GM21717 (cell line): Measurements from ENCODE around the gene GABRG3.

Experiments used
- ATAC-seq: cut with Tn5 transposase; IDR thresholded peaks from one replicate; pipeline ENCODE4 v1.9.1; 2021; ENCODE audit warnings: mild to moderate bottlenecking, moderate library complexity; ENCODE audit not compliant: unreplicated experiment

Gene GABRG3

DNA sequence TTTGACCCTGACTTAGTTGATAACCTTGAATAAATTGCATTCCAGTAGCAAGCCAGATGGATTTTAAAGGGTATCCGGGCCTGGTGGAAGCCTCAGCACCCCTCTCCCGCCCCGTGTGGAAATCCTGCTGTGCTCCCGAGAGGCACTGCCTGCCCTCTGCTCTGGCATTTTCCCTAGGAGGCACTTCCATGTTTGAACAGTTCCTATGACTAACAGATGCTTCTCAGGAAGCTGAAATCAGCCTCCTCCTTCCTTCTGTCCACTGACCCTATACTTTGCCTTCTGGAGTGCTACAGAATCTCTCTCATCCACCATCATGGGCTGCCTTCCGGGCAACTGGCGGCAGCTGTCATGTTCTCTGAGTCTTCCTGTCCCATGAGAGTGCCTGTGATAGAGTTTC lies 90.8 kb downstream of the GABRG3 start:
- ATAC-seq: no peak

DNA sequence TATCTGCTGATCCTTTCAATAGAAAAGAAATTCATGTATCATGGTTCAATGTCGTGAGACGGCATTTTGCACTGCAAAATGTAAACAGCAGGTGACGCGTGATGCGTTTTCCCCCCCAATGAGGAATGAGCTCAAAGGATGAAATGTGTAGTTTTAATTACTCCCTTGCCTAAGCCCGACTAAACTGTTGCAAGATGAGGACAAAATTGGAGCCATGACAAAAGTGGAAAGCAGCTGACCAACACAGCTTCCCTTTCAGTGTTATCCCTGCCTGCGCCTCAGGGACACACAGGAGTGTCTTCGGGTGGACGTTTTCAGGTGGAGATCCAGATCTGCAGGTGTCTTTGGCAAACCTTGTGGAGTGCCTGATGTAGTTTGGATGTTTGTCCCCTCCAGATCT lies 92.0 kb downstream of the GABRG3 start:
- no peak for ATAC-seq

GRCh38 chr15:27064080-27064479 lies 93.1 kb downstream of the GABRG3 start:
- ATAC-seq: no peak

- ATAC-seq: no peak
Measured at GRCh38 chr15:27065151-27065550, 94.2 kb downstream of the GABRG3 start.

- no peak for ATAC-seq
Measured at GRCh38 chr15:27065785-27066184, 94.8 kb downstream of the GABRG3 start.

DNA sequence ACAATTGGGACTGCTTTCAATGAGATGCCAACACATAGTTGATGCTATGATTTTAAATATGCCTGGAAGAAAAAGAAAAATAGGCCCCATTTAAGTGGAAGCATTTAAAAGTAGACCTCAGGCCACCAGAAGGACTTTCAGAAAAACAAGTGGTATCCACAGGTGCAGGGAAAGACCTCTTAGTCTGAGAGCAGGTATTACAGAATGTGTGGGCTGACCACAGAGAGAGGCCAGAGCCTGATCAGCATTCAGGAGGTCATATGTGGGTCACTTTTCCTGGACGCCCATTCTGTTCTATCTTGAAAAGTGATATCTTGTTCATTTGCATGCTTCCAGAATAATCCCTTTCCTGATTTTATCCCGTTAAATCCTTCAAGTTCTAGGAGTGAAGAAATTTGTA lies 95.5 kb downstream of the GABRG3 start:
- no peak for ATAC-seq

GRCh38 chr15:27067175-27067574 lies 96.2 kb downstream of the GABRG3 start:
- no peak for ATAC-seq

DNA sequence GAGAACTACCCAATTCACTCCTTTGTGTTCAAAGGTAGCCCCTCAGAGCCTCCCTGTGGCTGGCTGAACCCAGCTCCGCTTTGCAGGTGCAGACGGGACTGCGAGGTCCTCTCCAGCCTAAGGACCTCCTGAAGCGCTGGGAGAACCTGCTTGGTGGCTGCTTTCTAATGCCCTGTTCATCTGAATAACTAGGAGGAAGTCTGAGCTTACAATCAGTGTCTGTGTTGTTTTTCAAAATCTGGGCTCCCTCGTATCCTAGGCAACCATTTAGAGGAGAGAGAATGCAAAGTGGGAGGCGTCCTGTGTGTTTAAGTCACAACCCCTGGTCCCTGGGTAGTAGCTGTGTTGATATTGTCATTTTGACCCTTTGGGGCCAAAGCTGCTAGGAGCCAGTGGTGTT lies 99.9 kb downstream of the GABRG3 start:
- no peak for ATAC-seq

- no peak for ATAC-seq
Measured at GRCh38 chr15:27074179-27074578, 103.2 kb downstream of the GABRG3 start.

DNA sequence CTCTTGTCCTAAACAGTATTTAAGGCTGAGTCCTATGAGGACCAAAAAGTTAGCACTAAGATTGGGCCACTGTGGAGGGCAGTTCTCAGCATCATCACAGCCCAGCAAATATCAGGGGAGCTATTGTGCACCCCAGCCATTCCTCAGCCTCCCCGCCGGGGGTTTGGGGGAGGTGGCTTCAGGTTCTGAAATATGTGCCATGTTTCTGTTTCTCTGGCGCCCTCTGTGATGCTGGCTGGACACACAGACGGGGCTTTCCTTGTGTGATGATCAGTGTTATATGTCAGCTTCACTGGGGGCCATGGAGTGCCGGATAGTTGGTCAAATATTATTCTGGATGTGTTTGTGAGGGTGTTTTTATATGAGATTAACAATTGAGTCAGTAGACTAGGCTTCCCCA lies 106.8 kb downstream of the GABRG3 start:
- ATAC-seq: no peak

DNA sequence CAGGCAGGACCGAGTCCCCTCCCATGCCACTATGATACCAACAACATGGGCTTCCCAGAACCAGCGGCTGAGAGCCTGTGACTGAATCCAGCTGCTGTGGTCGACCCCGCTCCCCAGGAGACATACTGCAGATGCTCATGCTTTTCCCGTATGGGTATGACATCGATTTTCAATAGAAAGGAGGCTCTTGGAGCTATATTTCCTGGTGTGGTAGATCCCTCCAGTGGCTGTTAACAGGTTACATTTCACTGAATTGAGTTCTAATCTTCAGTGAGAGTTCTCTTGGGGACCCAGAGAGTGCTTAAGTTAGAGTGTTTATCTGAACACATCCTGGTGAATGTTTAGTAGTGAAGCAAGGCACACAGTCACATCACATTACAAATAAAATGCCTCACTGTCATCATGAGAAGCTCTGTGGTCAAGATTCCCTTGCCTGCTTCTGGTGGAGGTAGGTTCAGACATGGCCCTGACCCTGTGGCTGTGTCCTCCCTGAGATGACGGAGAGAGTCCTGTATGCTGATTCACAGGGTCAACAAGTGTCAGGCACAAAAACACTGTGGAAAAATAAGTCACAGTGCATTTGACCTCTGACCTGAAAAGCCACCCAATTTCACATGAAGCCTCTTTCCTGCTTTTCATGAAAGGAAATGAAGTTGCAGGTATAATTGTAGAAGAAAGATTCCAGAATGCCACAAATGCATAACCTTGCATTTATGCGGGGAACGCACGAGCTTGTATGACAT lies 110.9 kb downstream of the GABRG3 start:
- no peak for ATAC-seq

- no peak for ATAC-seq
Measured at GRCh38 chr15:27082526-27082925, 111.5 kb downstream of the GABRG3 start.

GRCh38 chr15:27084844-27085243 lies 113.9 kb downstream of the GABRG3 start:
- no peak for ATAC-seq

DNA sequence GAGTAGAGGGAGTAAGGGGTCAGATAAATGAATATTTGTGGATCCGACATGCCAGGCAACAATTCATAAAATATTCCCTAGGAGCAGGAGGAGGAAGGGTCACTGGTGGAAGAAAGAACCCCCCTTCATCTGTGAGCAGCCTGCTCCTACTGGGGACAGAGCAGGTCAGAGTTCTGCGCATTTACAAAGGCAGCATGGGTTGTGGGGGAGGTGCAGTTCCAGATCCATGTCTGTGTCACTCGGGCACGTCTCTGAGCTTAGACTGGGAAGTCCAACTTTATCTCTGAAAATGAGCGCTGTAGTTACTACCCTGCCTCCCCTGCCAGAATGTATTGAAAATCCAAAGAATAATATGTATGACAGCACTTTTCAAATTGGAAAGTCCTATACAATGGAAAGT lies 115.2 kb downstream of the GABRG3 start:
- ATAC-seq: no peak

- ATAC-seq: no peak
Measured at GRCh38 chr15:27086805-27087204, 115.8 kb downstream of the GABRG3 start.

GRCh38 chr15:27087651-27088583 lies 116.9 kb downstream of the GABRG3 start:
- no peak for ATAC-seq

- ATAC-seq: no peak
Measured at GRCh38 chr15:27088584-27089232, 117.7 kb downstream of the GABRG3 start.

GRCh38 chr15:27089233-27089586 lies 118.2 kb downstream of the GABRG3 start:
- no peak for ATAC-seq

DNA sequence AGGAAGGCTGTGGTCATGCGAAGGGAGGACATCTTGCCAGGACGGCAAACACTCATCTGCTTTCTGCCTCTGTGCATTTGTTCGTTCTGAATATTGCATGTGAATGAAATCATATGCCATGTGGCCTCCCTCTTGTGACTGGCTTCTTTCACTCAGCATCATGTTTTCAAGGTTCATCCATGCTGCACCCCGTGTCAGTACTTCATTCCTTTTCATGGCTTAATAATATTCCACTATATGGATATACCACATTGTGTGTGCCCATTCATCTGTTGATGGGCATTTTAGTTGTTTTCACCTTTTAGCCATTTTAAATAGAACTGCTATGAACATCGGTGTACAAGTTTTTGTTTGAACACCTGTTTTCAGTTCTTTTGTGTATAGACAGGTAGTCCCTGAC lies 118.7 kb downstream of the GABRG3 start:
- ATAC-seq: no peak

DNA sequence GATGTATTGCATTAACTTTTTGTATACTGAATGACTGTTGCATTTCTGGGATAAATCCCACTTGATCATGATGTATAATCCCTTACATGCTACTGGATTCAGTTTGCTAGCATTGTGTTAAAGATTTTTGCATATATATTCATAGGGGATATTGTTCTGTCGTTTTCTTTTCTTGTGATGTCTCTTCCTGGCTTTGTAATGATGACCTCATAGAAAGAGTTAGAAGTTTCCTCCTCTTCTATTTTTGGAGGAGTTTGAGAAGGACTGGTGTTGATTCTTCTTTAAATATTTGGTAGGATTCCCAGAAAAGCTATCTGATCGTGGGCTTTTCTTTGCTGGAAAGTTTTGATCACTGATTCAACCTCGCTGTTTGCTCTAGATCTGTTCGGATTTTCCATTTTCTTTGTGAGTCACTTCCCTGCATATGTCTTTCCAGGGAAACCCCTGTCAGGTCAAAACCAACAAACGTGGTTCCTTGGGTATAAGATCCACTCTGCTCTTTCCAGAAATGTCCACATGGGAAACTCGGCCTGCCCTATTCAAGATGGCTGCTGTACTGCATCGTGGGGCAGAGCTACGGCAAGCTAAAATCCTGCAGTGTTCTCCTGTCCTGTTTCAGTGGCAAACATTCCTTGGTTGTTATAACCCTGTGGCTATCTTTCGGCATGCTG lies 120.4 kb downstream of the GABRG3 start:
- ATAC-seq: no peak

- ATAC-seq: no peak
Measured at GRCh38 chr15:27092390-27092789, 121.4 kb downstream of the GABRG3 start.
